GM19468 (cell line): ENCODE data around the gene HSD11B2.

Experiments used
- ATAC-seq: cut with Tn5 transposase; IDR thresholded peaks from one replicate; pipeline ENCODE4 v1.9.1; 2021; ENCODE audit warnings: mild to moderate bottlenecking, moderate library complexity, moderate number of reproducible peaks; ENCODE audit not compliant: unreplicated experiment; ENCODE audit errors: extremely low read depth

HSD11B2 gene

DNA sequence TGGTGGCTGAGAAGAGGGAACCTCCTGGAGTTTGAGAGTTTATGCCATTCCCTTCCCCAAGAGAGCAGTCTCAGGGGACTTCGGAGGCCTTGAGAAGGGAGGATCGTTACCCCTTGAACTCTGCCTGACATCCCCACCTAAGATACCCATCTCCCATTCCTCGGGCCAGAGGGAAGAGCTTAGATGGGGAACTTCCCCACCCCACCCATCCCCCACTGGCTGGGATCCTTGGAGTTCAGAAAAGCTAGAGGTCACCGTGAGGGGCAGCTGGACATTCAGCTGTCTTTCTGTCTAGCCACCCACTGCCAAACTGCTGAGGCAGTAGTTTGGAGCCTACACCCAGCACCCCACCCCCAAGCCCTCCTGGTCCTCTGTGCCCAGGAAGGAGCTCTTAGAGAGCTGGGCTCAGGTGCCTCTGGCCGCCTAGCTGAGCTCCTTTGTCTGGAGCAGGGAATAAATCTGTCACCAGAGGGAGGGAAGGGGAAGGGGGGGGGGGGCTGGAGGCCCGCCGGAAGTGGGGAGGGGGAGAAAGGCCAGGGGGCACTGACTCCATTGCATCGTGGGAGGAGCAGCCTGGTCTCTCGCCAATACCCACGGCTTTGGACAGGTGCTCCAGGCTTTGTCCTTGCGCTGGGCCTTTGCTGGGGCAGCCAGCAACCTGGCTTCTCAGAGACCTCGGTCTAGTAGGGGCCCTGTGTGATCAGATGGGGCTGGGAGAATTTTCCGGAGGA lies 1.0 kb downstream of the HSD11B2 start:
- no peak for ATAC-seq

DNA sequence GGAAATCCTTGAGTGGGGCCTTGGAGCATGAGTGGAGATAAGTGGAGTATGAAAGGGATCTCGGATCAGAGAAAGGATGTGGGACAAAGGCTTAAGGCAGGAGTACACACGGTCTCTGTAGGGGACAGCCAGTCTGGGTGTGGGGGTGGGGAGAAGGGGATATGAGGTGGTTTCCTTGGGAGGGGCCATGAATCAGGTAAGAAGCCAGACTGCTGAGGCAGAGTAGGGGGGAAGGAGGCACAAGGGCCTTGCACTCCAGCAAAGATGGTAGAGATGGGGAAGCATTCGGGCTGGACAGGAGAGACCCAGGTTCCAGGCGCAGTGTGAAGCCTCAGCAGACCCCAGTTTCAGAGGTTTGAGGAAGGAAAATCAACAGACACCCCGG lies 1.6 kb downstream of the HSD11B2 start:
- ATAC-seq, result no peak

DNA sequence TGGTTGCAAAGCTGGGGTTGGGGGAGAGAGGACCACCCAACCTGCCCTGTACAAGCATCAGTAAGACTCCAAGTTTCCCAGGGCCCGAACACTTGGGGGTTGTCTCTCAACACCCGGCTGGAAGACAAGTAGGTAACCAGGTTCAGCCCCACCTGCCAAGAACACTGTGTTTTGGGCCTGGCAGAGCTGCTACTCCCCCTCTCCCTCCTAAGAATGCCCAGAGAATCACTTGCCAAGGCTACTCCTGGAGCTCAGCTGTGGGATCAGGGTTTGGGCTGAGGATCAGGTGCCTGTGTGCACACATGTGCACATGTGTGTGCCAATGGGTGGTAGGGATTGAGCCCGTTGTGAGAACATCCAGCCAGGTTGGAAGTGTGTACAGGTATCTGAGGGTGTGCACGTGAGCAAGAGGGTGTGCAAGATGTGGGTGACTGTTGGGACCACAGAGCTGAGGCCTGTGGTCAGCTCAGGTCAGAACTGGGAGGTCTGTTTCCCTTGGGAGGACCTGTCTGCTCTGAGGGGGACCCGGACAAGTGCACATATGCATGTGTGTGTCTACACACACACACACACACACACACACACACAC lies 2.3 kb downstream of the HSD11B2 start:
- ATAC-seq, result no peak

DNA sequence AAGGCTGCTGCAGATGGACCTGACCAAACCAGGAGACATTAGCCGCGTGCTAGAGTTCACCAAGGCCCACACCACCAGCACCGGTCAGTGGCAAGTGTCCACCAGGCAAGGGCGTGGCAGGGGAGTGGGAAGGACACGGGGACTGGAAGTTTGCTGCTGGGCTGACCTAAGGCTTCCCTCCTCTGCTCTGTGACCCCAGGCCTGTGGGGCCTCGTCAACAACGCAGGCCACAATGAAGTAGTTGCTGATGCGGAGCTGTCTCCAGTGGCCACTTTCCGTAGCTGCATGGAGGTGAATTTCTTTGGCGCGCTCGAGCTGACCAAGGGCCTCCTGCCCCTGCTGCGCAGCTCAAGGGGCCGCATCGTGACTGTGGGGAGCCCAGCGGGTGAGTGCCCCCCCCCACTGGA lies 4.8 kb downstream of the HSD11B2 start:
- ATAC-seq, result no peak

DNA sequence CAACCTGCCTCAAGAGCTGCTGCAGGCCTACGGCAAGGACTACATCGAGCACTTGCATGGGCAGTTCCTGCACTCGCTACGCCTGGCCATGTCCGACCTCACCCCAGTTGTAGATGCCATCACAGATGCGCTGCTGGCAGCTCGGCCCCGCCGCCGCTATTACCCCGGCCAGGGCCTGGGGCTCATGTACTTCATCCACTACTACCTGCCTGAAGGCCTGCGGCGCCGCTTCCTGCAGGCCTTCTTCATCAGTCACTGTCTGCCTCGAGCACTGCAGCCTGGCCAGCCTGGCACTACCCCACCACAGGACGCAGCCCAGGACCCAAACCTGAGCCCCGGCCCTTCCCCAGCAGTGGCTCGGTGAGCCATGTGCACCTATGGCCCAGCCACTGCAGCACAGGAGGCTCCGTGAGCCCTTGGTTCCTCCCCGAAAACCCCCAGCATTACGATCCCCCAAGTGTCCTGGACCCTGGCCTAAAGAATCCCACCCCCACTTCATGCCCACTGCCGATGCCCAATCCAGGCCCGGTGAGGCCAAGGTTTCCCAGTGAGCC lies 5.8 kb downstream of the HSD11B2 start:
- ATAC-seq, result no peak

DNA sequence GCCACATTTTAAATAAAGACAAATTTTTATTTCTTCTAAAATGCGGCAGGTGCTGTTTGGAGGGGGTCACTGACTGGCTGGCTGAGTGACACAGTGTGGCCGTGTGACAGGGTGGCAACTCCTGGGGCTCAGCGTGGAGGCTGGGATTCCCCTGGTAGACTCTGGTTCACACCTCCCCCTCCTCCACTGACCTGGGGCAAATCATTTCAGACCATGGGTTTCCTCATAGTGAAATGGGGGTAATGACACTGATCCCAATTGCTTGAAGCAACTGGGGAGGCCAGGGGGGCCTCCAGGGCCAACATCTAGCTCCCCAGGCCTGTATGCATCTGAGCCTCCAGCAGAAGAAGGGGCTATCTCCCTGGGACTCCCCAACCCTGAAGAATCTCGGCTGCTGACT lies 6.6 kb downstream of the HSD11B2 start:
- no peak for ATAC-seq

DNA sequence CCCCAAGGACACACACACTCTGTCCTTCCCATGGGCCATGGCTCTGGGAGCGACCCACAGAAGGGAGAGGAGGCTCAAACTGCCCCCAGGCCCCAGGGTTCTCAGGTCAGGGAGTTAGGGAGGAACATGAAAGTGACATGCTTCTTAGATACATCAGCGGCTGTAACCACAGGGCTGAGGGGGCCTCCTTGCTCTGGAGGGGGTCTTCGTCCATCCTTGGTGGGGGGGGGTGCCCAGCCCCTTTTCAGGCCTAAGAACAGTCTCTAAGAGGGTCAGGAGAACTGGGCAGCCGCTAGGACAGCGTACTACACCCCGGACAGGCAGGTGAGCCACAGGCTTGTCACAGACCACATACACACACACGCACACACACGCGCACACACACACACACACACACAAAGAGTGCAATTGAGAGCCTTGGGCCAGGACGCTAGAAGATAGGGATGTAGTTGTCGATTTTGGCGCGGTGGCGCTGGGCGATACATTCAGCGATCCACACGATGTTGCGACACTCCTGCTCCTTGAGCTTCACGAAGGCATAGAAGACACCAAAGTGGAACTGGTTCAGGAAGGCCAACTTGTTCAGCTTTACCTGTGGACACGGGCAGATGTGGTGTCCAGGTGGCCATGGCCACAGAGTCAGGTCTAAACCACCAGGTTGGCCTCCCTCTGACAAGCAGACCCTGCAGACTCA lies 7.3 kb downstream of the HSD11B2 start:
- ATAC-seq, result no peak

DNA sequence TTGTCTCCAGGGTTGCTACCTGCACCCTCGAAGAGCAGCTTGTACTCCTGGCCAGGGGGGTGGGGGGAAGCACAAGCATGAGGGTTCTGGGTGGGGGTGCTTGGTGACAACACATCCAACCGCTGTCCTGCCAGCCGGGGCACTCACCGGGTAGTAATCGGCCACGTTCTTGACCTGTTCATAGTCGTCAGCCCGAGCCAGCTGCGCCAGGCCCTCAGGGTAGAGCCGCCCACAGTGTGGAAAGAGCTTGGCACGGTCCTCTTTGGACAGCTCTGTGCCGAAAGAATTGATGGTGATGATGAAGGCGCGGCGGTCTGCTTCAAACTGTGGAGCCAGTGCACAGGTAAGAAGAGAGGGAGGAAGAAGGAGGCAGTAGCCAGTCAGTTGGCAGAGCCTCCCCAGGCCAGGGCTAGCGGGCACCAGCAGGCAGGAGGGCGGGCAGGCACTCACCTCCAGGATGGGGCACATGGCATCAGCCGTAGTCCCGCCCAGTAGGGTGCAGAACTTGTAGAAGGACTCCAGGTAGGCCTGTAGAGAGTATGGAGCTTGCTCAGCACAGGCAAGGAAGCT lies 8.0 kb downstream of the HSD11B2 start:
- no peak for ATAC-seq

DNA sequence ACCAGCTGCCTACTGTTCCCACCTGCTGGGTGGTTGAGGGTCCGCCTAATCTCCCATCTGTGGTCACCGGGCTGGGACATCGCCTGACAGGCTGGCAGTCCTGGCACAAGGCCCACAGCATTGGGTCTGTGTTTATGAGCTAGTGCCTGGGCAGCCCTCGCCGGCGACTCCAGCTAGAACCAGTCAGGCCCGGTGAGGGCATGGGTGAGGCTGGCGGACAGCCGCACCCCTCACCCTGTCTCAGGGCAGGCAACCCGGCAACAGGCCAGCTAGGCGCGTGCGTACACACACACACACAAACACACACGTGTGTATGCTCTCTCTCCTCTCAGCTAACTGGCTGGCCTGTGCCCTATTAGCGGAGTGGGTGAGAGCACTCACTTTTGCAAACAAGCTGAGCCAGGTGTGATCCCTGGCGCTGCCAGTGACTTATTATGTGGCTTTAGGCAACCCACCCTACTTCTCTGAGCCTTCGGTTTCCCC lies 10.4 kb downstream of the HSD11B2 start:
- ATAC-seq, result no peak

DNA sequence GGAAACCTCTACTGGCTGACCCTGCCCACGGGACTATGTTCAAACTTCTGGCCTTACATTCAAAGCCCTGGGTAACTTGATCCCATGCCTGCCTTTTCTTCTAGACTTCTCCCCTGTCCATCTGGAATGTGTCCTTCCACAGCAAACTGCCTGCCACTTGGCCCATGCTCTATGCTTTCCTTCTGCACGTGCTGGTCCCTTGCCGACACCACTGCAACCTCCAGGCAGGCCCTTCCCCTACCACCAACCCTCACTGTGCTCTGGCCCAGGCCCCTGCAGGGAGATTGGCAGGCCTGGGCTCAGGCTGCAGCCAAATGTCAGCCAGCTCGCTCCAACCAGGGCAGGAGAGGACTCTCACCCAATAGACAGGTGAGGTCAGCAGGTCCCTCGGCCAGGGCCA lies 11.0 kb downstream of the HSD11B2 start:
- no peak for ATAC-seq

DNA sequence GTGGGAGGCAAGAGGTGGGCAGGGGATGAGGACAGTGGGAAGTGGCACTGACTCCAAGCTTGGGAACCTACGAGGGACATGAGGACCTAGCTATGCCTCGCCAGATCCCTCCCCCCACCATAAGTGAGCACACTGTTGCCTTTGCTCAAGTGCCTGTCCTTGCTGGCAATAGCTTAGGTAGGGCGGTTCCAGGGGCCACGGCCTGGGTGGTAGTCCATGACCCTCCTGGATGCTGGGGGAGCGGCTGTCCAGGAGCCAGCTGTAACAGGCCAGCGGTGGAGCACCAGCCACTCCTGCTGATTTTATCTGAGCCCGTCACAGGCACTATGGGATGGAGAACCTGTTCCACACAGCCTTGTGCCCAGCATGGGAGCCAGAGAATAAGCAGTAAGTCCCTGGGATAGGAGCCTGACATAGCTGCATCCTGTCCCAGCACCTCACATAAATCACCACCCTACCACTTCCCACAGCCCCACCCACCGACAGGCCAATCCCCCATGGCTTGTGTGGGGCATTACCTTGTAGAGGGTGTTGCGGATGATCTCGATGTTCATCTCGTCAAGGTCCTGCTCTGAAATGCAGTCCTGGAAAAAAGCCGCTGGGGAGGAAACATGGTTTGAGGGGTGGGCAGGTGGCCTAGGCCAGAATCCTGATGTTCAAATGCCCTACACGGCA lies 11.8 kb downstream of the HSD11B2 start:
- no peak for ATAC-seq

DNA sequence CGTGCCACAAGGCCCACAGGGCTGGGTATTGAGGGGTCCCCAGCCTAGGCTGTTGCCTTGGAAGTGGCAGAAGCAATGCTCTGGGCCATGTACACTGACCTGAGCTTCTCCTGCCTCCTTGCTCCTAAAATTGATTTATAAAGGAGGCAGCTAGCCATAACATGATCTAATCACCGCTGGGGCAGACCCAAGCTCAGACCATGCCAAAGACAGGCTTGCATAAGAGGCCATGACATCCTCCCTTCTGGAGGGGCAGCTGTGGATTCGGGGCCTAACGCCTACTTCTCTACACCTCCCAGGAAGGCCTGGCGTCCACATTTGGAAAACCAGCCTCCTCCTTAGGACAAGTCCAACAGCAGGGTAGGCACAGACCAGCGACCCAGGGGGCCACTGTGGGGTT lies 12.3 kb downstream of the HSD11B2 start:
- ATAC-seq, result no peak

DNA sequence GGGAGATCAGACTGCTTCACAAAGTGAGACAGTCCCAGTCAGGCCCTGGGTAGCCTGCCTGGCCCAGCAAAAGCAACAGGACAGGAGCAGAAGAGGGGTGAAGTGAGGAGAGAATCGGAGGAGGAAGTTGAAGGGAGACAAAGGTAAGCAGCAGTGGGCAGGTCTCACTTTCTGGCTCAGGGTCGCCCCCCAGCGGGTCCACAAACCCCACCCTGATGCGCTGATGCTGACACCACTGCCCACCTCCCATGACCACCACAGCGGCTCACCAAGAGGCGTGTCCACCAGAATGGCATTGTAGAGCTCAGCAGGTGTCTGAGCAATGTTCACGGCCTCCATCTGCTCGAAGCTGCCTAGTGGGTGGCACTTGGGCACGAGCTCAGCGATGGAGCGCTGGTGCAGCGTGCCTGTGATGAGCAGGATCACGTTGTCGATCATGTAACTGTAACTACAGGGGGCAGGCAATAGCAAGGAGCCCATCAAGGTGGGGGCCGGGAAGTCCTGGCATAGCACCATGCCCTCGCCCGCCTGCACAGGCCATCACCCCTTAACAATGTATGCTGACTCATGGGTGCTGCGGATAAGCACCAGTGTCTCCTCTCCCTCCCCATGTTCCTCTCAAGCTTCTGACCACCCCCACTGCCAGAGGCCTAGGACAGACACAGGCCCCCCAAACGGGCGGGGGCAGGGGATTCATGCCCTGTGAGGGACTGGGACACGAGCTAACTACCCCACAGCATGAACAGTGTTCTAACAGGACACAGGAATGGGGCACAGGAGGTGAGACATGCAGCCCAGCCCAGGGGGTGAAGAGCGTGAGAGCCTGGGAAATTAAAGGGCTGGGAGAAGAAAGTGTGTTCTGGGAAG lies 13.6 kb downstream of the HSD11B2 start:
- no peak for ATAC-seq

DNA sequence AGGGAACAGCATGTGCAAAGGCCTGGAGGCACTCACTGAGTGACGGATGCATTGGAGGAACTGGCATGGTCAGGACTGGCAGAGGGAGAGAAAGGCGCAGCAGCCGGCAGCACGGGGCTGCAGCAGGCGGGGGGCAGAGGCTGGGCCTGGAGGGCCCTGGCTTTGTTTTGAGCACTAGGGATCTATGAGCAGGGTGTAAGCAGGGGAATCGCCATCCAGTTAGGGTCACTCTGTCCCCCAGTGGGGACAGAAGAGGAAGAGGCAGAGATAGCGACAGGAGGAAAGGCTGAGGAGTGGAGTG lies 14.2 kb downstream of the HSD11B2 start:
- ATAC-seq, result no peak

DNA sequence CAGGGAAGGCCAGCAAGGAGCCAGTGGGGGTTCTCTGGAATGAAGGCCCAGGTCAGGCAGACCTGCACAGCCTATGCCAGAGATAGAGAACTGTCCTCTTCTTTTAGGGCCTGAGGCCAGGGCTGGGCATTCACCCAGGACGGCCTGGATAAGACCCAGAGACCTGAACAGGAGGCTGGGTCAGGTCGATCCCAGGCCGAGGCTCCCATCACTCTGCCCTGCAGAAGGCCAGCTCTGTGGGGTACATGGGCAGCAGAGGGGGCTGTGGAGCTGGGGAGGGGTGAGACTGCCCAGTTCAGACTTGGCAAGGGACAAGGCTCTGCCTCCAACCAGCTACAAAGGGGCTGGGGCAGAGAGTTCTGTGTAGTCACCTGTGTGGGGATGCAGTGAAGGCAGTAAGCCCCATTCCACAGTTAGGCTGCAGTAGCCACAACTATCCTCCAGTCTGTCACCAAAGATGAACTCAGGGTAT lies 14.6 kb downstream of the HSD11B2 start:
- ATAC-seq, result no peak

DNA sequence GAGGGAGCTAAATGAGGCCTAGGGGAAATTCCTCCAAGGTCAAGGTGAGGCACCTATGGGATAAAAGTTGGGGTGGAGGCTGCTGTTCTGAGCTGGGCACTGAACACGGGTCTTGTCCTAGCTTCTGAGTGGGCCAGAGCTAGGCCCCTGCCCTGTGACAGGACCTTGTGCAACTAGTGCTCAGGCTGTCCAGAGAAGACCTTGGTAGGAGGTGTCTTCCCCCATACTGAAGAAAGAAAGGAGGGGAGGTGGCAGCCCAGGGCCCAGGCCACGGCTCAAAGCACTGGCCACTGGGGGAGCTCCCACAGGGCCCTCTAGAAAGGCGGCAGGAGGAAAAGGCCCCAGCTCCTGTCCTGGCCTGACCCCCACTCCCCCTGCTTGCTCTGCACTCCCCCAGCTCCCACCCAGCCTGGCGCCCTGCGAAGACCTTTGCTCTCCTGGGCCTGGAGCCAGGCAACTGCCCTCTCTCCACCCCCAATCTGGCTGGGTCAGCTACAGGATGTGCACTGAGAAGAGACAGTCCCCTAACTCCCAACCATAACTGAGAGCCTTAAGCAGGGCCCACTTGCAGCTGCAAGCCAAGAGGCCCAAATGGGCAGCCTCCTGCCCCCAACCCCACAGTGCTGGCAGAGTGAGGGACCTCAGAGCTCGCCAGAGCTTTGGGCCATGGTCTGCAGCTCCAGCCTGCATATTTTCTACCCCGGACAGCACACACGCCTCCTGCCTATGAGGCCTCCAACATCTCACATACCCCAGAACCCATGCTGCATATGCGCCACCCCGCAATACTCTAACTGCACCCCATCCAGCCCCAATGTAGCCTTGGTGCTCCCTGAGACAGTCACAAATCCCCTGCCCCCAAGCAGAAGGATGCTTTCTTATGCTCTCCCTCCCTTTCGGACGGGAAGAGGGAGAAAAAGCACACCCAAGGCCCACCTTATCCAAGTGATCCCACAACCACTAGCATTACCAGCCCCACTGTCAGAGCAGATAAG lies 15.3 kb downstream of the HSD11B2 start:
- ATAC-seq, result no peak

DNA sequence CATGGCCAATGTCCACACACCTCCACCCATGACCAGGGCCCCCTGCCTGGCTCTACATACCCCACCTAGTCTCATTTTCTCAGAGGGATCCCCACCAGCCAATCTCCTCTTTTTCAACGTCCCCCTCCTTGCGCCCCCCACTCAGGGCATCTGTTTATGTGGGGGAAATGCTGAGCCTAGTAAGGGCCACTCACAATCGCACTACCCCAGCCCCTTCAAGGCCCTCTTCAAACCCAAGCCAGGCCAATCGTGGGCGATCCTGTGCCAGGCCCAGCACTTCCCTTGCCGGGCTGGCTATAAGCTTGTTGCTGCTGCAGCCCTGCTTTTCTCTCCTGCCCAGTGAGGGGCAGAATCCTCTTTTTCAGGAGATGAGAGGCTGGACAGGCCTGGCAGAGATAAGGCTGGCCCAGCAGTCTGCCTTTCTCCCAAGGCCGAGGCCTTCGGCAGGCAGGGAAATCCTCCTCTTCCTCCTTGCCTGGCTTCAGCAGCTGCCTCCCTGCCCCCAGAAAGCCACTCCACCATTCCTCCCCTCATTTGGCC lies 16.1 kb downstream of the HSD11B2 start:
- ATAC-seq, result no peak

DNA sequence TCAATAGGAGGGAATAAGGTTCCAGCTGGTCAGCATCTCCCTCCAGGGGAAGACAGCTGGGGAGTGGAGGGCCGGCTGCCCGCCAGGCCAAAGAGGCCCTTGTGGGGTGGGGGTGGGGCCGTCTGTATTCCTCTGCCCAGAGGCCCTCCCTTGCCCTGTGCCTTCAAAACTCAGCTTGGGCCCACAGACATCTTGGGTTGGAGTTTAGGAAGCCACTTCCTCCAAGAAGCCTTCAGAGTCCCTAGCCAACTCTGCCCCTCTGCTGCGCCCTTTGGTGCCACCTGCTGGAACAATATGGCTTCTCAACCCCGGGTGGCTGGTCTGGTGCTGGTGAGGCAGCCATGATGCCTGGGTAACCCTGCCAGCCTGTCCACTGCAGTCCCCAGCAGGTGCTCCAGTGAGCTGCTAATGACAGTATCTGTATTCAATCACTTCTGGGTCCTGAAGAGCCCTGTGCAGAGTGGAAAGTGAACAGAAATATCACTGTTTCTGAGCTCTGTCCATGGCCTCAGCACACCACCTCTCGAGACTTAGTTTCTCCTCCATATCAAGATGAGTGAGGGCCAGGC lies 16.7 kb downstream of the HSD11B2 start:
- no peak for ATAC-seq
